GM12872 (cell line): ENCODE results near the gene FAP.

ENCODE experiments used
- TF ChIP-seq, protein P1 (sequence below): IDR thresholded peaks from 3 replicates; pipeline ENCODE4 v1.5.1; 2011; ENCODE audit warnings: low read depth, mild to moderate bottlenecking, low read length, moderate library complexity; ENCODE audit not compliant: insufficient read depth

Gene FAP

DNA sequence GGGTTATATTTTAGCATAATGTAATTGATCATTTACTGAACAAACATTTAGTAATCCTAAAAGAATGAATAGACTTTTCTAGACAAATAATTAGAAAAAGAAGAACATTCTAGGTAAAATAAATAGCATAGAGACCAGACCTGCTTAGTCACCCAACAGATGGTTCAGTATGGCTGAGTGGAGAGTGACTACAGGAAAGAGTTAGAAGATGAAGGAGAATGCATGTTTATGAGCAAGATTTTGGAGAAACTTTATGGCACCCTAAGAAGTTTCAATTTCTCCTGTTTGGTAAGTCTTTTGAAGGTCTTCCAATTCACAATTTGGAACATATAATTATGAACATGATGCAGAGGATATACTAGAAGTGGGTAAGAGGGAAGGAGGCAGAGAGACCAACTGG, 32.9 kb downstream of the FAP start:
- TF ChIP-seq, protein P1, sequence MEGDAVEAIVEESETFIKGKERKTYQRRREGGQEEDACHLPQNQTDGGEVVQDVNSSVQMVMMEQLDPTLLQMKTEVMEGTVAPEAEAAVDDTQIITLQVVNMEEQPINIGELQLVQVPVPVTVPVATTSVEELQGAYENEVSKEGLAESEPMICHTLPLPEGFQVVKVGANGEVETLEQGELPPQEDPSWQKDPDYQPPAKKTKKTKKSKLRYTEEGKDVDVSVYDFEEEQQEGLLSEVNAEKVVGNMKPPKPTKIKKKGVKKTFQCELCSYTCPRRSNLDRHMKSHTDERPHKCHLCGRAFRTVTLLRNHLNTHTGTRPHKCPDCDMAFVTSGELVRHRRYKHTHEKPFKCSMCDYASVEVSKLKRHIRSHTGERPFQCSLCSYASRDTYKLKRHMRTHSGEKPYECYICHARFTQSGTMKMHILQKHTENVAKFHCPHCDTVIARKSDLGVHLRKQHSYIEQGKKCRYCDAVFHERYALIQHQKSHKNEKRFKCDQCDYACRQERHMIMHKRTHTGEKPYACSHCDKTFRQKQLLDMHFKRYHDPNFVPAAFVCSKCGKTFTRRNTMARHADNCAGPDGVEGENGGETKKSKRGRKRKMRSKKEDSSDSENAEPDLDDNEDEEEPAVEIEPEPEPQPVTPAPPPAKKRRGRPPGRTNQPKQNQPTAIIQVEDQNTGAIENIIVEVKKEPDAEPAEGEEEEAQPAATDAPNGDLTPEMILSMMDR, result no peak

DNA sequence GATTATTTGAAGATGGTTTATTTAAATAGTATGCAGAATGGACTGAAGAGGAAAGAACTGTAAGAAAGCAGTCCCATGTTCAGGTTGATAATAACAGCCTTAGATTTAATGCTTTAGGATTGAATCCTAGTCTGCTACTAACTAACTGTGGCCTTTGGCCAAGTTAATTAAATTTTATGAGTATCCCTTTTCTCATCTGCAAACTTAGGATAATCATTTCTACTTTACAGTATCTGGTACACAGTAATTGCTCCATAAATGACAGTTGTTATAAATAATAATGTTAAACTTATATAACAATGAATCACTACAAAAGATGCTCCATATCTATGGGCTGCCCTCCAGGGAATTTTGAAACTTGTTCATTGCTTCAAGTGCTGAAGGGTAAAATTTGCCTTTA, 41.0 kb downstream of the FAP start:
- TF ChIP-seq, protein P1, result no peak

DNA sequence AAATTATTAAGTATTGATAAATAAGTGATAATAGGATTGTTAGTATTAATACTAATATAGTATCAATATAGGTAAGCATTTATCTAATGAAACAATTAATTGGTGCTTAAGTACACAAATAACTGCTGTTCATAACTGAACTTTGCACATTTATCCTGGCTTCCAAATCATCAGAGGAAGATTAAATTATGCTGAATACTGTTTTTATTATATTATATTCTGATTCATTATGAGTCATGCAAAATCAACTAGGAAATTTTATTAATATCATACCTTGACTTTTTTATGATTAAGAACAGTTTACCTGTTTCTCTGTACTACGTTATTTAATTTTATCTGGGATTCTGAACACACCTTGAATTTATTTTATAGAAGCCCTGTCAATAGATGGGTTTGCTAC, 42.6 kb downstream of the FAP start:
- TF ChIP-seq, protein P1, result no peak

DNA sequence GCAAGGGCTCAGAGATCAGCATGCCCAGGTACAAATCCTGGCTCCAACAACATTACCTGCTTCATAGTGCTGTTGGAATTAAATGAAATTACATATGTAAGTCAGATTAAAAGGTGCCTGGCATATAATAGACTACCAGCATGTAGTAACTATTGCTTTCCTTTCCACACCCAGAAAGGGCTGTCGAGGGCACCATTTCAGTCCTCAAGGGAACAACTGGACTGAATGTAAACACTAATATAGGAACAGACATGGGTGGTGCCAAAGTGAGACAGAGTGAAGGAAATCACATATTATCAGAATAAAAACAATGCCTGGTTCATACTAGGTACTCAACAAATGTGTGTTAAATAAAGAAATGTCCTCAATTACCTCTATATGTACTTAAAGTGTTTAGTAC, 43.3 kb downstream of the FAP start:
- TF ChIP-seq, protein P1, result no peak

DNA sequence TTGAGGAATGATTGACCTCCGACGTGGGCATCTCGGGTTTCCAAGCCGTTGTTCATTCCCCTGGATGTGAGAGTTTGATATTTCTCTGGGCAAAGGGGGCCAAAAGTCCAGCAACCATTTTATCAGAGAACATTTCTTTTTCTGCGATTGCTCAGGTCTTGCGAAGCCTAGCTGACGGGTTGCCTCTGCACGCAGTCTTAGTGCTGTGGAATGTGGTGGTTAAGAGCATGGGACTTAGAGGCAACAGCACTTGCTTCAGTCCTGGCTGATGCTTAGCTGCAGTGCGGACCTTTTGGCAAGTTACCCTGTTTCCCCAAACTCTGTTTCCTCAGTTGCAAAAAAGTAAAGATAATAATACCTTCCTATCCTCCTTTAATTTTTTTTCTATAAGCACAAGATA, 45.0 kb downstream of the FAP start:
- TF ChIP-seq, protein P1, result no peak

DNA sequence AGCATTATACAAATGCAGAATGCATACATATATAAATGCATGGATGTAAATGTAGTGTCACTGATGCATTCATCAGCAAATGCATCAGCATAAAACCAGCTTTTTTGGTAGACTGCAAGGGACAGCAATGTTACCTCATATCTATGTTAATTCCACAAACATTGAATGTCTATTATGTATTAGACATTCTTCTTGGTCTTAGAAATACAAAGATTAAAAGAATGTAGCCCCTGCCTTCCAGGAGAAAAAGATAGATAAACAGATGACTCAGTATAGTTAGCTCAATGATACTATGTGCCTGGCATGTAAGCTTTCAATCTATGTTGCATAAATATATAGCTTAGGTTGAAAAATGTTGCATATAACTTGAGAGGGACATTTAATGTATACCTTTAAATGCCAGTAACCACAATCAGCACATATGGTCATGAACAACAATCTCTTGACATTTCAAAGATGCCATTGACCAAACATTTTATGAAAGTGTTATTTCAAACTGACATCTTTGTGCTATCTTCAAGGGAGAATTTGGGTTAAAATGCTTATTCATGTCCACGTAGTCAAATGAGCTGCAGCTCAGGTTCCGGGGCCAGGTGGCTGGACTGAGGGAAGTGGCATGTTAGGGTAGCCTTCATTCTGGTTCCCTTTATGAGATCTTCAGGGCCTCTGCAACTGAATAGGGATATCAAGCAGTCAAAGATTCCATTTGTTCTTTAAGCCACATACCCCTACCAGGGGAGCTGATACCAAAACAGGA, 46.0 kb downstream of the FAP start:
- TF ChIP-seq, protein P1, result no peak

DNA sequence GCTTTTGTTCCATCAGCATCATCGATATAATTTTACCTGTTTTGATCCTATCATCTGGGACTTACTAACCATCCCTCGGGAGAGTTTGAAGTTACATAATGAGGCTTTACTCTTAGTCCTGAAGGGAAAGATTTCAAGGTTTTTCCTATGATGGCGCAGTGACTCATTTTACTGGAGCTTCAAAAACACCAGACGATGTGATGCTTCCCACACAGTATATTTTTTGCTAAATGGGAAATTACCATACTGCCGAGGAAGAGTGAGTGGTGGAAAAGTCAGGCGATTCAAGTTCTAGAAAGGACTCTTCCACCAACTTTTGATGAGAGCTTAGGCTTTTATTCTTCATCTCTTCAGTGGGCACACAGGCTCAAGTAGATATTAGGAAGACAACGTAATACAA, 46.6 kb downstream of the FAP start:
- TF ChIP-seq, protein P1, result no peak
